HG03442 (cell line): ENCODE data around the gene BMP2.
A peak's percentile ranks its signal among the peaks of the same experiment; 100 is the strongest.

Experiments
- ATAC-seq: cut with Tn5 transposase; IDR thresholded peaks from one replicate; pipeline ENCODE4 v1.9.1; 2021; ENCODE audit warnings: mild to moderate bottlenecking, moderate library complexity; ENCODE audit not compliant: unreplicated experiment

The BMP2 gene

GRCh38 chr20:6828794-6829423 is 61.4 kb downstream of the BMP2 start:
- peak; percentile 93 for ATAC-seq

GRCh38 chr20:6829510-6830116 is 62.1 kb downstream of the BMP2 start:
- ATAC-seq = no peak
